ENCODE data around the gene NACC1. TPM values are rescaled to one million over a fixed set of nuclear protein-coding genes. Genes with fewer than 3 reads are reported as not detected.
A peak's percentile ranks its signal among the peaks of the same experiment; 100 is the strongest.

The NACC1 gene
- total RNA-seq, 1 experiment from 2014 or later, result 126 TPM

DNA sequence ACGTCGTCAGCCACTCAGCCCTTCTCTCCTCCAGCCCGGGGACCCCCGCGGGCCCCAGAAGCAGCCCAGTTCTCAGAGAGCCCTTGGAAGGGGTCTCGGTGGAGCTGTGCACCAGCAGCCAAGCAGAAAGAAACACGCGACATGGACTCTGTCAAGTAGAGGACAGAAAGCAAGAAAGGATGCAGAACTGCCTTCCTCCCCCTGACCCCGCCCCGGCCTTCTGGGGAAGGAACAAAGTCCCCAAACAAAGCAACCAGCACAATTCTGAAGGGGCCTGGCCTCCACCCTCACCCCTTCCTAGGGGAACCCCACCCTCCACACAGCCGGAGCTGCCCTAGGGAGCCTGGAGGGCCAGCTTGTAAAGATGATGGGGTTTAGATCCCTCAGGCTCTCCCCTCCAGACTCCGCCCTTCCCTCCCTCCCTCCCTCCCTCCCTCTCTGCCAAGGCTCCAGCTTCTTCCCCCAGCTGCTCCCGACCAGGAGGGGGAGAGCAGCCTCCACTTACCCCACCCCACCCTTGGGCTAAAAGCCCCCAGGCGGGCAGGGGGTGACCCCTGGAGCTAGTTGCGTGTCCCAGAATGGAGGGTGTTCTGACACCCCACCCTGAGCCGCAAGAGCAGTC is 23.2 kb upstream of the NACC1 start:
- no peaks in the 10 kb centered on the region for H3K27me3 ChIP-seq (replicated peaks; ENCODE audit: insufficient read depth, low read depth, low read length, poor library complexity)
- intact Hi-C loops (cut with micrococcal nuclease; ENCODE audit: unreplicated experiment), result loop anchor here (5.0 kb wide), 1 partner anchor 63 kb away; no protein-coding TSS in a partner anchor
- POLR2A ChIA-PET (ENCODE audit: low non-redundant PET), result no interaction called here
- TF ChIP-seq, protein P1, sequence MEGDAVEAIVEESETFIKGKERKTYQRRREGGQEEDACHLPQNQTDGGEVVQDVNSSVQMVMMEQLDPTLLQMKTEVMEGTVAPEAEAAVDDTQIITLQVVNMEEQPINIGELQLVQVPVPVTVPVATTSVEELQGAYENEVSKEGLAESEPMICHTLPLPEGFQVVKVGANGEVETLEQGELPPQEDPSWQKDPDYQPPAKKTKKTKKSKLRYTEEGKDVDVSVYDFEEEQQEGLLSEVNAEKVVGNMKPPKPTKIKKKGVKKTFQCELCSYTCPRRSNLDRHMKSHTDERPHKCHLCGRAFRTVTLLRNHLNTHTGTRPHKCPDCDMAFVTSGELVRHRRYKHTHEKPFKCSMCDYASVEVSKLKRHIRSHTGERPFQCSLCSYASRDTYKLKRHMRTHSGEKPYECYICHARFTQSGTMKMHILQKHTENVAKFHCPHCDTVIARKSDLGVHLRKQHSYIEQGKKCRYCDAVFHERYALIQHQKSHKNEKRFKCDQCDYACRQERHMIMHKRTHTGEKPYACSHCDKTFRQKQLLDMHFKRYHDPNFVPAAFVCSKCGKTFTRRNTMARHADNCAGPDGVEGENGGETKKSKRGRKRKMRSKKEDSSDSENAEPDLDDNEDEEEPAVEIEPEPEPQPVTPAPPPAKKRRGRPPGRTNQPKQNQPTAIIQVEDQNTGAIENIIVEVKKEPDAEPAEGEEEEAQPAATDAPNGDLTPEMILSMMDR (conservative IDR thresholded peaks at IDR 0.05; ENCODE audit: low read depth, low read length), result no peak
- no peak for TF ChIP-seq EZH2 (IDR thresholded peaks at IDR 0.05; ENCODE audit: borderline replicate concordance, low read depth, low read length, poor library complexity, severe bottlenecking)
- H3K27ac ChIP-seq (ENCODE audit: low read depth, low read length, poor library complexity, severe bottlenecking), result no peak overlapping the region
- H3K36me3 ChIP-seq (ENCODE audit: insufficient read depth, low read length, poor library complexity, severe bottlenecking), result no peaks in the 10 kb centered on the region
- BruUV-seq (replicated peaks), result no TSS peak
- CTCF ChIA-PET, result interaction anchor here (1.3 to 2.4 kb wide), 2 partner anchors 10 to 117 kb away, joined by 4 to 39 read pairs; no protein-coding TSS in a partner anchor
- no peak overlapping the region for H3K4me3 ChIP-seq (ENCODE audit: low read depth, low read length, poor library complexity, severe bottlenecking)
- peak; percentile 46 for DNase-seq (ENCODE audit: low spot score)
- H3K4me1 ChIP-seq (ENCODE audit: insufficient read depth, low read length, poor library complexity, severe bottlenecking), result peaks cover 44% of the 10 kb centered on the region
- H3K9me3 ChIP-seq (ENCODE audit: low read depth, low read length, poor library complexity, severe bottlenecking), result no peaks in the 10 kb centered on the region

- ChIA-PET CTCF (interaction anchor here (0.6 to 2.4 kb wide), 2 partner anchors 118 to 170 kb away, joined by 6 to 39 read pairs; no protein-coding TSS in a partner anchor), POLR2A (ENCODE audit: low non-redundant PET) (no interaction called here)
- Histone ChIP-seq H3K4me1 (ENCODE audit: insufficient read depth, low read length, poor library complexity, severe bottlenecking) (peaks cover 39% of the 10 kb centered on the region), H3K27ac (ENCODE audit: low read depth, low read length, poor library complexity, severe bottlenecking) (no peak overlapping the region), H3K36me3 (ENCODE audit: insufficient read depth, low read length, poor library complexity, severe bottlenecking) (no peaks in the 10 kb centered on the region), H3K27me3 (replicated peaks; ENCODE audit: insufficient read depth, low read depth, low read length, poor library complexity) (no peaks in the 10 kb centered on the region), H3K9me3 (ENCODE audit: low read depth, low read length, poor library complexity, severe bottlenecking) (no peaks in the 10 kb centered on the region), H3K4me3 (ENCODE audit: low read depth, low read length, poor library complexity, severe bottlenecking) (no peak overlapping the region)
- intact Hi-C loops (cut with micrococcal nuclease; ENCODE audit: unreplicated experiment), result no loop called here
- TF ChIP-seq, protein P1 (conservative IDR thresholded peaks at IDR 0.05; ENCODE audit: low read depth, low read length), result no peak
- no peak for TF ChIP-seq EZH2 (IDR thresholded peaks at IDR 0.05; ENCODE audit: borderline replicate concordance, low read depth, low read length, poor library complexity, severe bottlenecking)
- BruUV-seq (replicated peaks), result no TSS peak
- DNase-seq (ENCODE audit: low spot score), result no peak
These were observed 22.7 kb upstream of the NACC1 start for GRCh38 chr19:13095393-13095784.

DNA sequence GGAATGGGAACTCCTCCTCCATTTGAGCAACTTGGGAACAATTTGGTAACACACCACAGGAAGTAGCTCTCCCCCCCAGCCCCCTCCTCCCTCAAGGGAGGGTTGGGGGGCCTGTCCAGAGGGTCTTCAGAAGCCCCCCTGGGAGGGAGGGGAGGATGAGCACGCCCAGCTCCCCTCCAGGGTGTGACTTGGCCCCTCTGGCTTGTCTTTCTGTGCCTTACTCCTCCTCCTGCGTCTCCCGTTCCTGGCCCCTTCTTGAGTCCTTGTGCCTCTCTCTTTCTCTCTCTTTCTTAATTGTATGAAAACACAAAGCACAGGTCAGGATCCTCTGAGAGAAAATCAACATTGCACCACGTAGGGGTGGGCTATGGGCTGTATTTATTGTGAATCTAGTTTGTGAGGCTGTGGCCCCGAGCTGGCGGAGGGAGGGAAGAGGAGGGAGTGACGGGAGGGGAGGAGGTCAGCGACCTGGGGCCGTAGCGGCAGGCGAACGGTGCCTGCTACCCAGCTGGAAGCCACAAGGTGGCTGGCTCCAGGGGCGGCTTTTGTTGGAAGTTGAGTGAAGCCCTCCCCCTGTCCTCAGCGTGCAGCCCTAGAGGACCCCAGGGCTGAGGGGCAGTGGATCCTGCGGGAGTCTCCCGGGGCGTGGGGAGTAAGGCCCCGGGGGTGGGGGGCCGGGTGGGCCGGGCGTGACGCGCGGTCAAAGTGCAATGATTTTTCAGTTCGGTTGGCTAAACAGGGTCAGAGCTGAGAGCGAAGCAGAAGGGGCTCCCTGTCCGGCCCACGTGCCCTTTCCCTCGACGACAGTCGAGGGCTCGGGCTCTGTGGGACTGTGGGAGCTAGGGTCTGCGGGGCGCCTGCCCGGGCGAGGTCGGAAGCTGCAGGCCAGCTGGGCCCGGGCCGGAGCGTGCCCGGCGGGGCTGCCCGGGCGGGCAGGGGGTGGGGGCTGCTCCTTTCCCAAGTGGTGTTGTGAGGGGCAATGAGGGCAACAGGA is 21.8 kb upstream of the NACC1 start:
- no peak for DNase-seq (ENCODE audit: low spot score)
- intact Hi-C loops (cut with micrococcal nuclease; ENCODE audit: unreplicated experiment), result no loop called here
- H3K27me3 ChIP-seq (replicated peaks; ENCODE audit: insufficient read depth, low read depth, low read length, poor library complexity), result no peaks in the 10 kb centered on the region
- H3K9me3 ChIP-seq (ENCODE audit: low read depth, low read length, poor library complexity, severe bottlenecking), result no peaks in the 10 kb centered on the region
- H3K4me3 ChIP-seq (ENCODE audit: low read depth, low read length, poor library complexity, severe bottlenecking), result no peak overlapping the region
- peaks cover 30% of the 10 kb centered on the region for H3K4me1 ChIP-seq (ENCODE audit: insufficient read depth, low read length, poor library complexity, severe bottlenecking)
- H3K36me3 ChIP-seq (ENCODE audit: insufficient read depth, low read length, poor library complexity, severe bottlenecking), result no peaks in the 10 kb centered on the region
- ChIA-PET CTCF (interaction anchor here (0.6 kb wide), 1 partner anchor 169 kb away, joined by 6 read pairs; no protein-coding TSS in a partner anchor), POLR2A (ENCODE audit: low non-redundant PET) (no interaction called here)
- no peak for TF ChIP-seq EZH2 (IDR thresholded peaks at IDR 0.05; ENCODE audit: borderline replicate concordance, low read depth, low read length, poor library complexity, severe bottlenecking)
- TF ChIP-seq, protein P1 (conservative IDR thresholded peaks at IDR 0.05; ENCODE audit: low read depth, low read length), result no peak
- no TSS peak for BruUV-seq (replicated peaks)
- H3K27ac ChIP-seq (ENCODE audit: low read depth, low read length, poor library complexity, severe bottlenecking), result no peak overlapping the region

All from A673 (cell line).